KMS-11 (cell line): ENCODE data around the gene ZNF469.

Source experiments
- H2AFZ ChIP-seq: fragments of 200-600 bp; sonication (generic); 2 replicates; pipeline ENCODE4 v1.6.1; 2016; ENCODE audit warnings: antibody characterized with exemption, mixed run types, low read depth
- H3K27ac ChIP-seq: fragments of 200-600 bp; sonication (generic); 2 replicates; pipeline ENCODE4 v1.6.1; 2016; ENCODE audit warnings: mild to moderate bottlenecking, mixed run types
- H3K27me3 ChIP-seq: fragments of 200-600 bp; sonication (generic); 2 replicates; pipeline ENCODE4 v1.6.1; 2017; ENCODE audit warnings: mild to moderate bottlenecking, low read depth, mixed run types, moderate library complexity; ENCODE audit not compliant: insufficient read depth
- H3K36me3 ChIP-seq: fragments of 200-600 bp; sonication (generic); 2 replicates; pipeline ENCODE4 v1.6.1; 2017; ENCODE audit warnings: mild to moderate bottlenecking, mixed run types; ENCODE audit not compliant: insufficient read depth
- H3K4me1 ChIP-seq: fragments of 200-600 bp; sonication (generic); 2 replicates; pipeline ENCODE4 v1.6.1; 2016; ENCODE audit warnings: mild to moderate bottlenecking, low read depth, mixed run types; ENCODE audit not compliant: poor library complexity, severe bottlenecking
- H3K4me2 ChIP-seq: fragments of 200-600 bp; sonication (generic); 2 replicates; pipeline ENCODE4 v1.7.0; 2016; ENCODE audit warnings: mild to moderate bottlenecking, mixed run types
- H3K4me3 ChIP-seq: fragments of 200-600 bp; sonication (generic); IDR thresholded peaks from 2 replicates; pipeline ENCODE4 v1.6.1; 2017; ENCODE audit warnings: low read depth, low read length, mixed read lengths; ENCODE audit not compliant: insufficient read depth
- H3K79me2 ChIP-seq: fragments of 200-600 bp; sonication (generic); 2 replicates; pipeline ENCODE4 v1.6.1; 2016; ENCODE audit warnings: low read depth, mixed run types; ENCODE audit not compliant: insufficient read depth
- H3K9ac ChIP-seq: fragments of 200-600 bp; sonication (generic); 2 replicates; pipeline ENCODE4 v1.6.1; 2016; ENCODE audit warnings: mild to moderate bottlenecking, mixed run types
- H4K20me1 ChIP-seq: fragments of 200-600 bp; sonication (generic); 2 replicates; pipeline ENCODE4 v1.6.1; 2016; ENCODE audit warnings: mild to moderate bottlenecking, mixed run types; ENCODE audit not compliant: insufficient read depth
- CTCF ChIP-seq: fragments of 200-600 bp; sonication (generic); conservative IDR thresholded peaks from 2 replicates; pipeline ENCODE4 v1.6.1; 2017; ENCODE audit warnings: low read depth, mild to moderate bottlenecking, antibody characterized with exemption, low read length, moderate library complexity, mixed read lengths

ZNF469 gene

GRCh38 chr16:88390735-88391134 is 8.0 kb downstream of the ZNF469 start:
- Histone ChIP-seq H3K36me3 (no peaks in the 10 kb centered on the region), H4K20me1 (no peaks in the 10 kb centered on the region), H2AFZ (no peak overlapping the region), H3K27ac (no peak overlapping the region), H3K79me2 (no peaks in the 10 kb centered on the region), H3K27me3 (peaks cover 94% of the 10 kb centered on the region), H3K4me3 (no peak overlapping the region), H3K4me1 (no peaks in the 10 kb centered on the region), H3K9ac (no peak overlapping the region), H3K4me2 (no peak overlapping the region)
- TF ChIP-seq CTCF, result no peak

DNA sequence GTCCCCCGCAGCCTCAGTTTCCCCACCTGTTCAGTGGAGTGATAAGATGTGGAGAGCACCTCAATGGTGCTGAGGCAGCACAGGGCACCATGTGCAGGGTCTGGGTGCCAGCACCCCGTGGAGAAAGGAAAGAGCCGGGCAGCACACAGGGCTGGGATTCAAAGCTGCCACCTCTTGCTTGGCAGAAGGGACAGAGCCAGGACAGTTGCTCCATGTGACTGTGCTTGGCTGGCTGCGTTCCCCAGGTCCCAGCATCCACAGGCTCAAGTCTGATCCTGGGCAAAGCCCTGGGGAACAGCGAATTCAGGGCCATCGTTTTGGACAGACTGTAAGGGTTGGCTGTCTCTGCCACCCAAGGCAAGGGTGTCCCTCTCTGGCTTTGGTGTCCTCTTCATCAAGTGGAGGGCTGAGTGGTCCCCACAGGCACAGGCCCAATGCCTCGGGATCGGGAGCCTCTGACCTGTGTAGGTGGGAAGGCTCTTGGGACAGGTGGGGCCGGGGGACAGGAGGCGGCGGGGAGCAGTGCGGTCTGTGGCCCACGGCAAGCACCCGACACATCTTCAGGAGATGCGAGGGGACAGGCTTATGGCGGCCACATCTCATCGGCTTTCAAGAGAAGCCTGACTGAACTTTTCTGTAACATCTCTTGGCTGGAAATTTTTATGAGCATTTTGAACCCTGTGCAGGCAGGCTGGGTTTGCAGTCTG is 8.5 kb downstream of the ZNF469 start:
- peaks cover 94% of the 10 kb centered on the region for H3K27me3 ChIP-seq

GRCh38 chr16:88392111-88392510 is 9.4 kb downstream of the ZNF469 start:
- Histone ChIP-seq H3K4me2 (no peak overlapping the region), H3K36me3 (no peaks in the 10 kb centered on the region), H3K27ac (no peak overlapping the region), H4K20me1 (no peaks in the 10 kb centered on the region), H3K79me2 (no peaks in the 10 kb centered on the region), H3K4me1 (no peaks in the 10 kb centered on the region), H2AFZ (no peak overlapping the region), H3K4me3 (no peak overlapping the region), H3K27me3 (peaks cover 94% of the 10 kb centered on the region), H3K9ac (no peak overlapping the region)
- no peak for TF ChIP-seq CTCF

More for the DNA sequence above, 8.5 kb downstream of the ZNF469 start:
- Histone ChIP-seq H3K9ac (no peak overlapping the region), H3K79me2 (no peaks in the 10 kb centered on the region), H2AFZ (no peak overlapping the region), H3K27ac (no peak overlapping the region), H4K20me1 (no peaks in the 10 kb centered on the region), H3K4me1 (no peaks in the 10 kb centered on the region), H3K36me3 (no peaks in the 10 kb centered on the region), H3K4me3 (no peak overlapping the region), H3K4me2 (no peak overlapping the region)
- no peak for TF ChIP-seq CTCF

DNA sequence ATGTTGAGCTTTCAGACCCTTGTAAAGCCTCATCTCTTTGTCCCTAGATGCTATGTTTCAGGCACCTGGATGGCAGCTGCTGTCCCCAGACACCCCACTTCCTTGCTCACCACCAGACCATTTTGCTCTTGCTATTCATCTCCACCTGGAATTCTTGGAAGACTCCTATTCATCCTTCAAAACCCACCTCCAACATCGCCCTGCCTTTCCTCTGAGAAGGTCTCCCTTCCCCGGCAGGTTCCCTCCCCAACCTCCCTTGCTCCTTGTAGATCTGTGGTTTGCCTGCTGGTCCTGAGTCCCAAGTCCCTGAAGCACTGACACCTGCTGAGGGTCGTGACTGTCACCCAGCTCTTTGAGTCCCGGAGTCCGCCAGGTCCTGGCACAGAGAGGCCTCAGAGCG is 9.9 kb downstream of the ZNF469 start:
- H3K36me3 ChIP-seq, result no peaks in the 10 kb centered on the region
- no peak for TF ChIP-seq CTCF
- H4K20me1 ChIP-seq, result no peaks in the 10 kb centered on the region
- no peak overlapping the region for H2AFZ ChIP-seq
- H3K4me3 ChIP-seq, result no peak overlapping the region
- peaks cover 94% of the 10 kb centered on the region for H3K27me3 ChIP-seq
- no peak overlapping the region for H3K27ac ChIP-seq
- no peak overlapping the region for H3K4me2 ChIP-seq
- no peaks in the 10 kb centered on the region for H3K79me2 ChIP-seq
- H3K9ac ChIP-seq, result no peak overlapping the region
- H3K4me1 ChIP-seq, result no peaks in the 10 kb centered on the region
